Muscle of leg (tissue), 11 donors: ENCODE data around the gene GABRR2. TPM values are rescaled to one million over a fixed set of nuclear protein-coding genes. Genes with fewer than 3 reads are reported as not detected.
"Not testable (repeated sequence)": the region's sequence is repeated elsewhere in the genome, so short reads cannot be mapped to it uniquely, and the experiment has no call there.

Experiments
- DNase-seq: peaks from one replicate; pipeline ENCODE4 v3.0.0; 2013
- H3K27ac ChIP-seq: one replicate; pipeline ENCODE4 v1.5.1; 2013; ENCODE audit warnings: mild to moderate bottlenecking, low read length, control low read depth
- H3K27me3 ChIP-seq: one replicate; pipeline ENCODE4 v1.6.1; 2013; ENCODE audit warnings: low read length; ENCODE audit not compliant: control insufficient read depth, insufficient read depth
- H3K36me3 ChIP-seq: one replicate; pipeline ENCODE4 v1.6.1; 2013; ENCODE audit warnings: low read length; ENCODE audit not compliant: control insufficient read depth, insufficient read depth
- H3K4me1 ChIP-seq: one replicate; pipeline ENCODE4 v1.6.1; 2013; ENCODE audit warnings: low read length; ENCODE audit not compliant: control insufficient read depth, insufficient read depth
- H3K4me3 ChIP-seq: one replicate; pipeline ENCODE4 v1.5.1; 2013; ENCODE audit warnings: low read length, control low read depth
- H3K9me3 ChIP-seq: replicated peaks from 2 replicates; pipeline ENCODE4 v1.6.1; 2013; ENCODE audit warnings: low read depth, low read length; ENCODE audit not compliant: control insufficient read depth
- WGBS: methylation state at CpG from one replicate; pipeline ENCODE4 v1.1.5; 2013; ENCODE audit warnings: missing lambda C conversion rate; ENCODE audit not compliant: insufficient coverage; 5-methylcytosine and 5-hydroxymethylcytosine counted together
- polyA plus RNA-seq, 8 donors: library from polyadenylated mRNA; unstranded; fragments of 120-200 nt; gene quantifications; one replicate each; pipeline versions ENCODE4 v1.2.1 to v1.2.3, GENCODE V29; 2013; ENCODE audit warnings: inconsistent platforms in 1 of 8, low replicate concordance in 1 of 8; ENCODE audit not compliant: insufficient read length in 8 of 8, insufficient read depth in 1 of 8
- total RNA-seq: library from RNA; stranded (reverse); fragments of 120-200 nt; gene quantifications from one replicate; pipeline ENCODE4 v1.2.4, GENCODE V29; 2013

Gene GABRR2
- total and polyA plus RNA-seq, 9 donors: 0.41 to 2.1 (median 0.80) TPM

DNA sequence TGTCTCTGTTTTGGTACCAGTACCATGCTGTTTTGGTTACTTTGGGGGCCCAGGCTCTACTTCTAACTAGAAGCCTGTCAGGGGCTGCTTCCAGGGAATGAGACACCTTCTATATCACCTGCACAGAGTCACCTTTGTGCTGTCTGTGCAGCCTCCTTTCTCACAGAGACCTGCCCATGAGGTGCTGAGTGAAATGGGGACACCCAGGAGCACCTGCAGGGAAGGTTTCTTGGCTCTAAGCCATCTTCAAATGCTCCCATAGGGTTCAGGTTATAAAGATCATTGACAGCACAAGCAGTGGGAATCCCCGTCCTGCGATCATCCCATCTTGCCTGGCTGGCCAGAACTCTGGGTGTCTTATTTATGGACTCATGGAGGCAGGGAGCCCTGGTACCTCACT is 19.1 kb downstream of the GABRR2 start:
- WGBS: 100% methylated on average over 1 of the region's 2 CpGs
- DNase-seq: no peak
- Histone ChIP-seq H3K4me1 (peaks cover 41% of the 10 kb centered on the region), H3K36me3 (no peaks in the 10 kb centered on the region), H3K27ac (no peak overlapping the region), H3K9me3 (no peaks in the 10 kb centered on the region), H3K27me3 (no peaks in the 10 kb centered on the region), H3K4me3 (no peak overlapping the region)

GRCh38 chr6:89295116-89295515 is 20.0 kb downstream of the GABRR2 start:
- H3K27me3 ChIP-seq, H3K4me3 ChIP-seq, H3K27ac ChIP-seq, H3K9me3 ChIP-seq, H3K36me3 ChIP-seq, DNase-seq: not testable (repeated sequence)
- peaks cover 49% of the 10 kb centered on the region for H3K4me1 ChIP-seq
- no CpG with 5 or more reads among the region's 1 CpG for WGBS

- H3K4me3 ChIP-seq: no peak overlapping the region
- H3K27ac ChIP-seq: no peak overlapping the region
- DNase-seq: no peak
- no peaks in the 10 kb centered on the region for H3K27me3 ChIP-seq
- no peaks in the 10 kb centered on the region for H3K36me3 ChIP-seq
- 79% methylated on average over 11 of the region's 11 CpGs for WGBS
- H3K9me3 ChIP-seq: no peaks in the 10 kb centered on the region
- H3K4me1 ChIP-seq: peaks cover 18% of the 10 kb centered on the region
Observed at GRCh38 chr6:89291256-89291819, 23.8 kb downstream of the GABRR2 start.

DNA sequence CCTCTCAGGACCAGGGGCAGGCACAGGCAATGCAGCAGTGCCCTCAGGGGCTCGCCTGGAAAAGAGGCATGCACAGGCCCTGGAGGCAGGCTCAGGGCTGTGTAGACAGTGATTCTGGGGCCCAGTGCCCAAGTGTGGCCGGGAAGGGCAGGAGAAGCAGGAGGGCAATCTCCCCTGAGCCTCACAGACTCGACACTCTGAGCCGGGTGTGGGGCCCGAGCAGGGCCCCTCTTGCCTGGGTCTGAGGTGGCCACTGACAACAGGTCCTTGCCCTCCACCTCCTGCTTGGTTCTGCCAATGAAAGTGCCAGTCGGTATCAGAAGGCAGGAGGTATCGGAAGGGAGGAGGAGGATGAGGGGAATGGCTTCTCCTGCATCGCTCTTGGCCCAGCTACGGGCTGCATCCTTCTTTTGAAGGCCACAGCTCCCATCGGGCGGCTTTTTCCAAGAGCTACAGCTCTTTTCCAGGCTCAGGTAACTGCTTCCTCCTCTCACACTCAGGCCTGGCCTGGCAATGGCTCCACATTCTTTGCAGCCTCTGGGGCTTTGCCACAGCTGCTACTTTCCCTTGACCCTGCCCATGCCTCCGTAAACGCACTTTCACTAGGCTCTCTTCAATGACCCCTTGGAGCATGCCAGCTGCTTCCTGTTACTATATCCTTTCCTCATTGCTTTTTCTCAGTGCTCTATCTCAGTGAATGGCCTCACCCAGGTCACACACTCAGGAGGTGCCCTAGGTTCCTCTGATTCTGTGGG is 24.5 kb downstream of the GABRR2 start:
- no peaks in the 10 kb centered on the region for H3K27me3 ChIP-seq
- no peaks in the 10 kb centered on the region for H3K9me3 ChIP-seq
- no peak overlapping the region for H3K4me3 ChIP-seq
- H3K36me3 ChIP-seq: no peaks in the 10 kb centered on the region
- peak; percentile 24 for DNase-seq
- H3K27ac ChIP-seq: no peak overlapping the region
- 79% methylated on average over 12 of the region's 13 CpGs for WGBS
- peaks cover 17% of the 10 kb centered on the region for H3K4me1 ChIP-seq

GRCh38 chr6:89289710-89290109 is 25.4 kb downstream of the GABRR2 start:
- DNase-seq: no peak
- Histone ChIP-seq H3K4me1 (peaks cover 17% of the 10 kb centered on the region), H3K36me3 (no peaks in the 10 kb centered on the region), H3K9me3 (no peaks in the 10 kb centered on the region), H3K27me3 (no peaks in the 10 kb centered on the region), H3K27ac (no peak overlapping the region), H3K4me3 (no peak overlapping the region)
- no CpG with 5 or more reads among the region's 3 CpGs for WGBS

- no peak overlapping the region for H3K4me3 ChIP-seq
- no peaks in the 10 kb centered on the region for H3K27me3 ChIP-seq
- no peak overlapping the region for H3K27ac ChIP-seq
- DNase-seq: no peak
- no peaks in the 10 kb centered on the region for H3K9me3 ChIP-seq
- 83% methylated on average over 4 of the region's 9 CpGs for WGBS
- peaks cover 17% of the 10 kb centered on the region for H3K4me1 ChIP-seq
- H3K36me3 ChIP-seq: no peaks in the 10 kb centered on the region
Observed at GRCh38 chr6:89287351-89288028, 27.6 kb downstream of the GABRR2 start.

- H3K36me3 ChIP-seq: no peaks in the 10 kb centered on the region
- no peaks in the 10 kb centered on the region for H3K9me3 ChIP-seq
- peaks cover 13% of the 10 kb centered on the region for H3K4me1 ChIP-seq
- no peaks in the 10 kb centered on the region for H3K27me3 ChIP-seq
- H3K4me3 ChIP-seq: no peak overlapping the region
- WGBS: 0% methylated on average over 1 of the region's 6 CpGs
- DNase-seq: no peak
- no peak overlapping the region for H3K27ac ChIP-seq
Observed at GRCh38 chr6:89286516-89286915, 28.6 kb downstream of the GABRR2 start.

DNA sequence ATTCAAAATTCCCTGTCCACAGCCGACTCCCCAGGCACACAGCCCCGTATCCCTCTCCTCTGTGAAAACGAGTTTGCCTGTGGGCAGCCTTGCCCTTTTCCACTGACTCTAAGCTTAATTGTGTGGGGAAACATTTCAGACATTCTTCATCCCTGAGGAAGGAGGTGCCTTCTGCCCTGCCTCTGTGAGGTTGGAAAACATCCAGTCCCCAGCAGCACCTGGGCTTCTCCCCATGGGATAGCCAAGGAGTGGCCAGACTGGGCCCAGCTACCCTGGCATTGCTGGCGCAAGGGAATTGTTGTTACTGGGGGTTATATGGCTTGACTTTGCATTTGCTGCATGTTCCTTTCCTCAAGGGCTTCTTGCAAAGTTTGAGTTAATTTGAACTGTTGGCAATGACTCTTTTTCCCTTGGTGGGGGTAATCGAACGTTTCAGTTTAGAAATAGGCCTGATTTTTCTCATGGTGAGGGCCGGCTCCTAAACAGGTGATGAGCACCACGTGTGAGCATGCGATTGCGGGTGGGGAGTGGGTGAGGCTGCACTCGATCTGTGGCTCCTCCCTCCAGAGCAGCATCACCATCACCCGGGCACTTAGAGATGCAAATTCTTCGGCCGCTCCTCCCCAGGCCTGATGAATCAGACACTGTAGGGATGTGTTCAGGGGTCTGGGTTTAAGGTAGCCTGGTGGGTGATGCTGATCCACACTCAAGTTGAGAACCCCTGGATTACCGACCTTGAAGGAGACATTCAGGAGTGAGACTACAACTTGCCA is 29.9 kb downstream of the GABRR2 start:
- Histone ChIP-seq H3K27me3 (no peaks in the 10 kb centered on the region), H3K4me1 (peaks cover 3% of the 10 kb centered on the region), H3K4me3 (no peak overlapping the region), H3K27ac (no peak overlapping the region), H3K36me3 (no peaks in the 10 kb centered on the region), H3K9me3 (no peaks in the 10 kb centered on the region)
- no peak for DNase-seq
- 88% methylated on average over 2 of the region's 15 CpGs for WGBS

GRCh38 chr6:89284081-89284480 is 31.0 kb downstream of the GABRR2 start:
- no peaks in the 10 kb centered on the region for H3K36me3 ChIP-seq
- no peak overlapping the region for H3K4me3 ChIP-seq
- DNase-seq: no peak
- no peaks in the 10 kb centered on the region for H3K4me1 ChIP-seq
- WGBS: 94% methylated on average over 1 of the region's 3 CpGs
- H3K27ac ChIP-seq: no peak overlapping the region
- H3K9me3 ChIP-seq: no peaks in the 10 kb centered on the region
- H3K27me3 ChIP-seq: no peaks in the 10 kb centered on the region

DNA sequence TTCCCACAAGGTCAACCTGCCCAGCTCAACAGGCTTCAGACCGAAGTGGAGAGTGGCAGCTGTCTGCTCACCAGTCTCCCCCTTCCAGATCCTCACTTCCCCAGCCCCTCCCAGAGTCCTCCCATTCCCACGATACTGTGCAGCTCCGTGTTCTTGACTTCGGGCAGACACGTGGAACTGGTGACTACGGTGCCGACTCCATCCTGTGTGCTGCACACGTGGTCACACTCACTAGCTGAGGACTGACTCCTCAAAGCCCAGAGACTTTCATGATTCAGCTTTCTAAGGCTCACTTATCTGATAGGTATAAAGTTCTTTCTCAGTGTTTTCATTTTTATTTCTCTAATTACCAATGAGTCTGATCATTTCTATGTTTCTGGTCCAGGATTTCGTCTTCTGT is 32.4 kb downstream of the GABRR2 start:
- no peaks in the 10 kb centered on the region for H3K36me3 ChIP-seq
- 87% methylated on average over 5 of the region's 9 CpGs for WGBS
- no peak overlapping the region for H3K27ac ChIP-seq
- H3K4me3 ChIP-seq: no peak overlapping the region
- no peaks in the 10 kb centered on the region for H3K9me3 ChIP-seq
- DNase-seq: no peak
- no peaks in the 10 kb centered on the region for H3K27me3 ChIP-seq
- H3K4me1 ChIP-seq: no peaks in the 10 kb centered on the region
